K562 (cell line): ENCODE data around the gene SDCBP2. TPM values are rescaled to one million over a fixed set of nuclear protein-coding genes. Genes with fewer than 3 reads are reported as not detected.

ENCODE experiments used
- BCL6 ChIP-seq: fragments of 250-450 bp; sonication (Bioruptor Pico); IDR thresholded peaks from 2 replicates; pipeline ENCODE4 v1.4.0; 2020
- CREBBP ChIP-seq: IDR thresholded peaks from one replicate; pipeline ENCODE4 v1.6.1; 2012; ENCODE audit warnings: low read depth, mild to moderate bottlenecking, control low read depth, inconsistent platforms, low read length
- NCOA6 ChIP-seq: fragments of 450-650 bp; IDR thresholded peaks from 2 replicates; pipeline ENCODE4 v1.6.1; 2017; ENCODE audit warnings: mild to moderate bottlenecking
- RBM25 ChIP-seq: fragments of 200-400 bp; formaldehyde crosslinking; IDR thresholded peaks from 2 replicates; pipeline ENCODE4 v1.6.1; 2018; ENCODE audit warnings: low read length, low read depth, moderate library complexity; ENCODE audit not compliant: severe bottlenecking
- polyA plus RNA-seq, 8 experiments: library from polyadenylated mRNA; depleted of rRNA in 4 of 8; stranded (reverse) in 5 of 8; unstranded in 3 of 8; fragments of >200 nt; fragmentation: Nextera tagmentation in 2 of 8; fragmentation: Illumina TruSeq in 1 of 8; extraction: Ambion mirVana in 2 of 8; extraction: Trizol in 1 of 8; gene quantifications; 2 replicates each; pipeline versions ENCODE4 v1.2.1 to v1.2.3, GENCODE V29; 2011 to 2014; ENCODE audit warnings: inconsistent platforms in 1 of 8, missing spikeins in 1 of 8
- total RNA-seq, 7 experiments: library from RNA; depleted of rRNA in 6 of 7; stranded (reverse); fragments of >200 nt in 6 of 7; fragmentation: Illumina TruSeq in 2 of 7; extraction: Trizol in 2 of 7; gene quantifications; 2 replicates each; pipeline versions ENCODE4 v1.2.1 to v1.2.3, GENCODE V29; 2011 to 2021; ENCODE audit warnings: low replicate concordance in 1 of 7
- TF ChIP-seq, protein P1 (sequence below): sonication (generic); formaldehyde crosslinking; IDR thresholded peaks from 2 replicates; pipeline ENCODE4 v1.8.0; 2022; ENCODE audit warnings: mild to moderate bottlenecking, missing genetic modification reagents, borderline replicate concordance
- TF ChIP-seq, protein P2 (sequence below): fragments of 250-450 bp; sonication (Bioruptor Pico); IDR thresholded peaks from 2 replicates; pipeline ENCODE4 v1.8.0; 2022; ENCODE audit warnings: moderate library complexity, mild to moderate bottlenecking, inconsistent platforms
- TF ChIP-seq, protein P3 (sequence below), 3 experiments: fragments of 200-800 bp in 1 of 3; fragments of 250-450 bp in 1 of 3; fragments of 450-650 bp in 1 of 3; sonication (Bioruptor Pico) in 1 of 3; sonication (Bioruptor generic) in 1 of 3; formaldehyde crosslinking in 1 of 3; IDR thresholded peaks; 2 replicates each; pipeline versions ENCODE4 v1.6.1 to v1.8.0; 2016 to 2022; ENCODE audit warnings: mild to moderate bottlenecking in 2 of 3, missing genetic modification characterization in 2 of 3, missing compliant biosample characterization in 1 of 3, moderate library complexity in 1 of 3
- TF ChIP-seq, protein P4 (sequence below): fragments of 450-650 bp; formaldehyde crosslinking; IDR thresholded peaks from 2 replicates; pipeline ENCODE4 v1.4.0; 2020; ENCODE audit warnings: mild to moderate bottlenecking, moderate library complexity

Gene SDCBP2
- total and polyA plus RNA-seq, 9 of the 15 experiments (the other 6 are each of a cell fraction or from before 2014, with no cell fraction given): 0.06 to 1.2 (median 0.80) TPM

DNA sequence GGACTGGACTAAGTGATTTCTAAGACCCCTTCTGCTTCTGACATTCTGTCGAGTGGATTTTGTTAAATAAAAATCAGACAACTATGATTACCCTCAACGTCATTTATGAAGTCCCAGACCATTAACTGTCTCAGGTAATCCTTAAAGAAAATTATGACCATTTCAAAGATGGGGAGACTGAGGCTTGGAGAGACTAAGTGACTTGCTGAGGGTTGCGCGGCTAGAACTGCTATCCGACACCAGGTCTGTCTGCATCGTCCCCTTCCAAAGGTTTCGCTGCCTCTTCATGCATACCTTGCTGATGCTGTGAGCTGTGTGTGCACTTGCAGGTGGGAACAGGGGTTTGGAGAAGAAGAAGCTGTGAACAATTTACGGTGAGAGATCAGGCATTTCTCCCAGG lies 59.7 kb downstream of the SDCBP2 start (continued):
- TF ChIP-seq, protein P1, sequence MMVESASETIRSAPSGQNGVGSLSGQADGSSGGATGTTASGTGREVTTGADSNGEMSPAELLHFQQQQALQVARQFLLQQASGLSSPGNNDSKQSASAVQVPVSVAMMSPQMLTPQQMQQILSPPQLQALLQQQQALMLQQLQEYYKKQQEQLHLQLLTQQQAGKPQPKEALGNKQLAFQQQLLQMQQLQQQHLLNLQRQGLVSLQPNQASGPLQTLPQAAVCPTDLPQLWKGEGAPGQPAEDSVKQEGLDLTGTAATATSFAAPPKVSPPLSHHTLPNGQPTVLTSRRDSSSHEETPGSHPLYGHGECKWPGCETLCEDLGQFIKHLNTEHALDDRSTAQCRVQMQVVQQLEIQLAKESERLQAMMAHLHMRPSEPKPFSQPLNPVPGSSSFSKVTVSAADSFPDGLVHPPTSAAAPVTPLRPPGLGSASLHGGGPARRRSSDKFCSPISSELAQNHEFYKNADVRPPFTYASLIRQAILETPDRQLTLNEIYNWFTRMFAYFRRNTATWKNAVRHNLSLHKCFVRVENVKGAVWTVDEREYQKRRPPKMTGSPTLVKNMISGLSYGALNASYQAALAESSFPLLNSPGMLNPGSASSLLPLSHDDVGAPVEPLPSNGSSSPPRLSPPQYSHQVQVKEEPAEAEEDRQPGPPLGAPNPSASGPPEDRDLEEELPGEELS: no peak
- no peak for TF ChIP-seq CREBBP
- TF ChIP-seq BCL6 (CRISPR knock-in tag): no peak
- TF ChIP-seq, protein P2, sequence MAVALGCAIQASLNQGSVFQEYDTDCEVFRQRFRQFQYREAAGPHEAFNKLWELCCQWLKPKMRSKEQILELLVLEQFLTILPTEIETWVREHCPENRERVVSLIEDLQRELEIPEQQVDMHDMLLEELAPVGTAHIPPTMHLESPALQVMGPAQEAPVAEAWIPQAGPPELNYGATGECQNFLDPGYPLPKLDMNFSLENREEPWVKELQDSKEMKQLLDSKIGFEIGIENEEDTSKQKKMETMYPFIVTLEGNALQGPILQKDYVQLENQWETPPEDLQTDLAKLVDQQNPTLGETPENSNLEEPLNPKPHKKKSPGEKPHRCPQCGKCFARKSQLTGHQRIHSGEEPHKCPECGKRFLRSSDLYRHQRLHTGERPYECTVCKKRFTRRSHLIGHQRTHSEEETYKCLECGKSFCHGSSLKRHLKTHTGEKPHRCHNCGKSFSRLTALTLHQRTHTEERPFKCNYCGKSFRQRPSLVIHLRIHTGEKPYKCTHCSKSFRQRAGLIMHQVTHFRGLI (CRISPR knock-in tag): no peak
- TF ChIP-seq, protein P3, sequence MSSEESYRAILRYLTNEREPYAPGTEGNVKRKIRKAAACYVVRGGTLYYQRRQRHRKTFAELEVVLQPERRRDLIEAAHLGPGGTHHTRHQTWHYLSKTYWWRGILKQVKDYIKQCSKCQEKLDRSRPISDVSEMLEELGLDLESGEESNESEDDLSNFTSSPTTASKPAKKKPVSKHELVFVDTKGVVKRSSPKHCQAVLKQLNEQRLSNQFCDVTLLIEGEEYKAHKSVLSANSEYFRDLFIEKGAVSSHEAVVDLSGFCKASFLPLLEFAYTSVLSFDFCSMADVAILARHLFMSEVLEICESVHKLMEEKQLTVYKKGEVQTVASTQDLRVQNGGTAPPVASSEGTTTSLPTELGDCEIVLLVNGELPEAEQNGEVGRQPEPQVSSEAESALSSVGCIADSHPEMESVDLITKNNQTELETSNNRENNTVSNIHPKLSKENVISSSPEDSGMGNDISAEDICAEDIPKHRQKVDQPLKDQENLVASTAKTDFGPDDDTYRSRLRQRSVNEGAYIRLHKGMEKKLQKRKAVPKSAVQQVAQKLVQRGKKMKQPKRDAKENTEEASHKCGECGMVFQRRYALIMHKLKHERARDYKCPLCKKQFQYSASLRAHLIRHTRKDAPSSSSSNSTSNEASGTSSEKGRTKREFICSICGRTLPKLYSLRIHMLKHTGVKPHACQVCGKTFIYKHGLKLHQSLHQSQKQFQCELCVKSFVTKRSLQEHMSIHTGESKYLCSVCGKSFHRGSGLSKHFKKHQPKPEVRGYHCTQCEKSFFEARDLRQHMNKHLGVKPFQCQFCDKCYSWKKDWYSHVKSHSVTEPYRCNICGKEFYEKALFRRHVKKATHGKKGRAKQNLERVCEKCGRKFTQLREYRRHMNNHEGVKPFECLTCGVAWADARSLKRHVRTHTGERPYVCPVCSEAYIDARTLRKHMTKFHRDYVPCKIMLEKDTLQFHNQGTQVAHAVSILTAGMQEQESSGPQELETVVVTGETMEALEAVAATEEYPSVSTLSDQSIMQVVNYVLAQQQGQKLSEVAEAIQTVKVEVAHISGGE (CRISPR knock-in tag; IDR thresholded peaks at IDR 0.05): no peak
- TF ChIP-seq, protein P4, sequence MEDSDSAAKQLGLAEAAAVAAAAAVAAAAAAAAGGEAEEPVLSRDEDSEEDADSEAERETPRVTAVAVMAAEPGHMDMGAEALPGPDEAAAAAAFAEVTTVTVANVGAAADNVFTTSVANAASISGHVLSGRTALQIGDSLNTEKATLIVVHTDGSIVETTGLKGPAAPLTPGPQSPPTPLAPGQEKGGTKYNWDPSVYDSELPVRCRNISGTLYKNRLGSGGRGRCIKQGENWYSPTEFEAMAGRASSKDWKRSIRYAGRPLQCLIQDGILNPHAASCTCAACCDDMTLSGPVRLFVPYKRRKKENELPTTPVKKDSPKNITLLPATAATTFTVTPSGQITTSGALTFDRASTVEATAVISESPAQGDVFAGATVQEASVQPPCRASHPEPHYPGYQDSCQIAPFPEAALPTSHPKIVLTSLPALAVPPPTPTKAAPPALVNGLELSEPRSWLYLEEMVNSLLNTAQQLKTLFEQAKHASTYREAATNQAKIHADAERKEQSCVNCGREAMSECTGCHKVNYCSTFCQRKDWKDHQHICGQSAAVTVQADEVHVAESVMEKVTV (CRISPR knock-in tag): no peak
- no peak for TF ChIP-seq NCOA6
- peak; percentile 56 for TF ChIP-seq RBM25
